Peyer's patch (tissue), 4 donors: Measurements from ENCODE around the gene ANKFN1. TPM values are rescaled to one million over a fixed set of nuclear protein-coding genes. Genes with fewer than 3 reads are reported as not detected.

ENCODE experiments used
- DNase-seq, 3 donors: peaks; one replicate each; pipeline ENCODE4 v3.0.0-alpha.2; 2017 to 2019
- H3K27ac ChIP-seq, 4 donors: fragments of 200-600 bp; sonication (generic); one replicate each; pipeline ENCODE4 v1.5.1; 2016 to 2019
- H3K27me3 ChIP-seq, 2 donors: fragments of 200-600 bp; sonication (generic); one replicate each; pipeline ENCODE4 v1.5.1; 2019
- H3K36me3 ChIP-seq, 3 donors: fragments of 200-600 bp; sonication (generic); one replicate each; pipeline ENCODE4 v1.5.1; 2016 to 2019
- H3K4me1 ChIP-seq, 4 donors: fragments of 200-600 bp; sonication (generic); one replicate each; pipeline ENCODE4 v1.5.1; 2016 to 2019
- H3K4me3 ChIP-seq, 4 donors: fragments of 200-600 bp; sonication (generic); 1 replicate in 3 of 4; 2 replicates in 1 of 4; pipeline ENCODE4 v1.5.1; 2016 to 2019; ENCODE audit warnings: mild to moderate bottlenecking in 1 of 4
- H3K9me3 ChIP-seq, 4 donors: fragments of 200-600 bp; sonication (generic); one replicate each; pipeline ENCODE4 v1.5.1; 2016 to 2019; ENCODE audit warnings: mild to moderate bottlenecking in 1 of 4
- CTCF ChIP-seq, 6 experiments: fragments of 450-650 bp in 4 of 6; fragments of 200-600 bp in 2 of 6; sonication (generic) in 1 of 6; IDR thresholded peaks; one replicate each; pipeline ENCODE4 v1.5.1; 2017 to 2019; ENCODE audit warnings: antibody characterized with exemption in 6 of 6, mild to moderate bottlenecking in 3 of 6, moderate library complexity in 1 of 6
- POLR2A ChIP-seq, 2 donors: fragments of 450-650 bp; IDR thresholded peaks; one replicate each; pipeline ENCODE4 v1.5.1; 2017; ENCODE audit warnings: antibody characterized with exemption in 2 of 2, mild to moderate bottlenecking in 2 of 2, moderate library complexity in 2 of 2
- total RNA-seq, 4 donors: library from RNA; depleted of rRNA; stranded (reverse); fragments of >200 nt; gene quantifications; one replicate each; pipeline ENCODE4 v1.1.0, GENCODE V29; 2016

Gene ANKFN1
- total RNA-seq, 4 donors from 2014 or later, result 0.95 to 2.0 (median 1.6) TPM; not detected in 1

- no peaks in the 10 kb centered on the region for H3K36me3 ChIP-seq
- H3K4me1 ChIP-seq, result no peaks in the 10 kb centered on the region
- H3K27me3 ChIP-seq, result no peaks in the 10 kb centered on the region
- H3K9me3 ChIP-seq, result no peaks in the 10 kb centered on the region
- no peak overlapping the region for H3K27ac ChIP-seq
- no peak overlapping the region for H3K4me3 ChIP-seq
- TF ChIP-seq POLR2A (IDR thresholded peaks at IDR 0.05) (no peak), CTCF (IDR thresholded peaks at IDR 0.05) (no peak)
- DNase-seq, result no peak
Observed at GRCh38 chr17:56182081-56182480, 28.8 kb downstream of the ANKFN1 start.

GRCh38 chr17:56184650-56185049 lies 31.4 kb downstream of the ANKFN1 start:
- no peaks in the 10 kb centered on the region for H3K36me3 ChIP-seq
- no peaks in the 10 kb centered on the region for H3K27me3 ChIP-seq
- no peaks in the 10 kb centered on the region for H3K9me3 ChIP-seq
- H3K27ac ChIP-seq, result no peak overlapping the region
- no peak for TF ChIP-seq POLR2A (IDR thresholded peaks at IDR 0.05)
- TF ChIP-seq CTCF (IDR thresholded peaks at IDR 0.05), result no peak
- H3K4me3 ChIP-seq, result no peak overlapping the region
- no peak for DNase-seq
- H3K4me1 ChIP-seq, result no peaks in the 10 kb centered on the region

- Histone ChIP-seq H3K4me3 (no peak overlapping the region), H3K4me1 (no peaks in the 10 kb centered on the region)
Observed at GRCh38 chr17:56185491-56186221, 32.4 kb downstream of the ANKFN1 start.

GRCh38 chr17:56186222-56186786 lies 33.0 kb downstream of the ANKFN1 start:
- H3K4me3 ChIP-seq, result no peak overlapping the region
- no peaks in the 10 kb centered on the region for H3K36me3 ChIP-seq
- H3K27ac ChIP-seq, result no peak overlapping the region
- no peak for DNase-seq
- no peaks in the 10 kb centered on the region for H3K27me3 ChIP-seq
- TF ChIP-seq CTCF (IDR thresholded peaks at IDR 0.05) (no peak), POLR2A (IDR thresholded peaks at IDR 0.05) (no peak)
- H3K9me3 ChIP-seq, result no peaks in the 10 kb centered on the region
- H3K4me1 ChIP-seq, result no peaks in the 10 kb centered on the region

More at GRCh38 chr17:56185491-56186221, 32.4 kb downstream of the ANKFN1 start:
- Histone ChIP-seq H3K9me3 (no peaks in the 10 kb centered on the region), H3K27ac (no peak overlapping the region), H3K36me3 (no peaks in the 10 kb centered on the region), H3K27me3 (no peaks in the 10 kb centered on the region)
- DNase-seq, result no peak
- TF ChIP-seq POLR2A (IDR thresholded peaks at IDR 0.05) (no peak), CTCF (IDR thresholded peaks at IDR 0.05) (no peak)

GRCh38 chr17:56203430-56203829 lies 50.2 kb downstream of the ANKFN1 start:
- Histone ChIP-seq H3K9me3 (no peaks in the 10 kb centered on the region), H3K4me3 (no peak overlapping the region), H3K36me3 (no peaks in the 10 kb centered on the region), H3K27ac (no peak overlapping the region), H3K4me1 (no peaks in the 10 kb centered on the region), H3K27me3 (no peaks in the 10 kb centered on the region)
- TF ChIP-seq CTCF (IDR thresholded peaks at IDR 0.05) (no peak), POLR2A (IDR thresholded peaks at IDR 0.05) (no peak)
- no peak for DNase-seq
